ENCODE measurements around the gene TMEM72. TPM values are rescaled to one million over a fixed set of nuclear protein-coding genes. Genes with fewer than 3 reads are reported as not detected.

TMEM72 gene
- total and polyA plus RNA-seq, 4 donors: 0.02 to 0.33 TPM; not detected in 2

- no peaks in the 10 kb centered on the region for H3K36me3 ChIP-seq (ENCODE audit: control insufficient read depth in 4 of 4, insufficient read depth in 3 of 4, low read depth in 1 of 4, low read length in 3 of 4)
- H3K27ac ChIP-seq (ENCODE audit: low read depth in 1 of 2, low read length in 2 of 2): no peak overlapping the region
- 36% methylated on average over 7 of the region's 7 CpGs for WGBS
- no peaks in the 10 kb centered on the region for H3K27me3 ChIP-seq (ENCODE audit: control insufficient read depth in 4 of 4, insufficient read depth in 4 of 4, low read length in 3 of 4)
- no peak for TF ChIP-seq REST (IDR thresholded peaks at IDR 0.05)
- no peak for TF ChIP-seq YY1 (IDR thresholded peaks at IDR 0.05)
- no peak for TF ChIP-seq CTCF (IDR thresholded peaks at IDR 0.05; ENCODE audit: low read depth, low read length, missing input control)
- TF ChIP-seq FOXA1 (IDR thresholded peaks at IDR 0.05): no peak
- no peak for TF ChIP-seq FOXA2 (IDR thresholded peaks at IDR 0.05)
- TF ChIP-seq RXRA (IDR thresholded peaks at IDR 0.05): no peak
- no peak for TF ChIP-seq JUND (IDR thresholded peaks at IDR 0.05)
- no peak for TF ChIP-seq ATF3 (IDR thresholded peaks at IDR 0.05)
- no peak for TF ChIP-seq HNF4A (conservative IDR thresholded peaks at IDR 0.05)
- no peaks in the 10 kb centered on the region for H3K9me3 ChIP-seq (ENCODE audit: control insufficient read depth in 4 of 4, low read length in 3 of 4)
- DNase-seq (ENCODE audit: low spot score): no peak
- no peak overlapping the region for H3K9ac ChIP-seq (ENCODE audit: low read depth in 1 of 2, low read length in 2 of 2)
- H3K4me1 ChIP-seq (ENCODE audit: control insufficient read depth in 4 of 4, insufficient read depth in 4 of 4, low read length in 3 of 4): peaks cover 3 to 12% (median 8%) of the 10 kb centered on the region in 4 donors
- H3K4me3 ChIP-seq (ENCODE audit: low read depth in 1 of 3, low read length in 3 of 3): no peak overlapping the region
These were observed 535 bp upstream of the TMEM72 start for GRCh38 chr10:44910602-44911001.

- no peak overlapping the region for H3K9ac ChIP-seq (ENCODE audit: low read depth in 1 of 2, low read length in 2 of 2)
- no peaks in the 10 kb centered on the region for H3K9me3 ChIP-seq (ENCODE audit: control insufficient read depth in 4 of 4, low read length in 3 of 4)
- 86% methylated on average over 3 of the region's 3 CpGs for WGBS
- no peak overlapping the region for H3K4me3 ChIP-seq (ENCODE audit: low read depth in 1 of 3, low read length in 3 of 3)
- no peak for DNase-seq (ENCODE audit: low spot score)
- H3K27ac ChIP-seq (ENCODE audit: low read depth in 1 of 2, low read length in 2 of 2): no peak overlapping the region
- peaks cover 3 to 12% (median 8%) of the 10 kb centered on the region in 4 donors for H3K4me1 ChIP-seq (ENCODE audit: control insufficient read depth in 4 of 4, insufficient read depth in 4 of 4, low read length in 3 of 4)
- no peaks in the 10 kb centered on the region for H3K27me3 ChIP-seq (ENCODE audit: control insufficient read depth in 4 of 4, insufficient read depth in 4 of 4, low read length in 3 of 4)
- H3K36me3 ChIP-seq (ENCODE audit: control insufficient read depth in 4 of 4, insufficient read depth in 3 of 4, low read depth in 1 of 4, low read length in 3 of 4): no peaks in the 10 kb centered on the region
- TF ChIP-seq MAX (IDR thresholded peaks at IDR 0.05) (no peak), ZBTB33 (IDR thresholded peaks at IDR 0.05) (no peak), RXRA (IDR thresholded peaks at IDR 0.05) (no peak), FOXA1 (IDR thresholded peaks at IDR 0.05) (no peak), HNF4G (IDR thresholded peaks at IDR 0.05) (no peak), FOXA2 (IDR thresholded peaks at IDR 0.05) (no peak), TAF1 (conservative IDR thresholded peaks at IDR 0.05) (no peak), GABPA (IDR thresholded peaks at IDR 0.05 in 1 of 2, conservative IDR thresholded peaks at IDR 0.05 in 1 of 2) (no peak), REST (IDR thresholded peaks at IDR 0.05) (no peak), RAD21 (IDR thresholded peaks at IDR 0.05) (no peak), SP1 (IDR thresholded peaks at IDR 0.05) (no peak), HNF4A (conservative IDR thresholded peaks at IDR 0.05) (no peak), JUND (IDR thresholded peaks at IDR 0.05) (no peak), EGR1 (IDR thresholded peaks at IDR 0.05; ENCODE audit: low read depth in 2 of 2) (no peak)
These were observed 814 bp downstream of the TMEM72 start for GRCh38 chr10:44911951-44912350.
